ENCODE measurements around the gene KIF26A.

Gene KIF26A

DNA sequence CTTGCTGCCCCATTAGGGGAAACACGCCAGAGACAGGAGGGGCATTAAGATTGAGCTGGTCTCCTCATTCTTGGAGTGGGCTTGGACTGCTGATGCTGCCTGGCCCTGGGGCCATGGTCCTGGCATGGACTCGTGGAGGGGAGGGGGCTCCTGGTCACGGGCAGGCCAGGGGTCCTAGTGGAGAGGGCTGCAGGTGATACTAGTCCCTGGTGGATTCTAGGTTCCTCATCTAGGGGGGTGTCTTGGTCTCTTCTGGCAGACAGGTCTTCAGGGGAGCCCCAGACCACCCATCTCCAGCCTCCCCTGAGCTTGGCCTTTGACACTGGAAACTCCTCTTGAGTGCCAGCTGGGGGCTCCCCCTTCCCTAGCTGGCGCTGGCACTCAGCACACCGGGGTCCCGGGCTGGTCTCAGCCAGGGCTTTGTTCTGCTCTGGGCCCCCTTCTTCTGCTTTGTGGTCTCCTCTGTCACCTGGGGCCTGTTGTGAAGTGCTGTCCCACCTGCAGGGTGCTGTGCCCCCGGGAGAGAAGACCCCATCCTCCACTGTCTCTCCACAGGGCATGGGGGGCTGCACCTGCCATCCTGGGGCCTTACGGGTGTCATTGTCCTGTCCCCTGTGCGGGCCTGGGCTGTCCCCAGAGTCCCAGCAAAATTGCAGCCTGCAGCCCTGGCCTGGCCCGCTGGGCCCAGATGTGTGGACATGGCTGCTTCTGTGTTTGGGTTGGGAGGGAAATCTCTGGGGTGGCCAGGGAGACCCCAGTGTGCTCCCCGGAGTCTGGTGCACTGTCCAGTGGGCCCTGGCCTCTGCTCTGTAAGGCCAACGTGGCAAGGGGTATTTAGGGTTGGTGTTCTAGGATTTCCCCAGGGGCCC lies 2.3 kb downstream of the KIF26A start:
- Histone ChIP-seq H3K27ac (ENCODE audit: insufficient read depth in 1 of 2, low read depth in 1 of 2, low read length in 2 of 2, poor library complexity in 1 of 2, severe bottlenecking in 2 of 2) (no peak overlapping the region), H3K27me3 (replicated peaks in 2 of 5; ENCODE audit: control insufficient read depth in 4 of 5, insufficient read depth in 5 of 5, low read length in 4 of 5) (peaks cover 0 to 54% (median 20%) of the 10 kb centered on the region in 5 experiments), H3K4me1 (ENCODE audit: control extremely low read depth in 1 of 4, control insufficient read depth in 4 of 4, insufficient read depth in 4 of 4, low read length in 3 of 4) (peaks cover 0 to 32% (median 23%) of the 10 kb centered on the region in 4 experiments), H3K36me3 (ENCODE audit: control insufficient read depth in 4 of 4, insufficient read depth in 4 of 4, low read length in 3 of 4) (no peaks in the 10 kb centered on the region), H3K4me3 (ENCODE audit: control insufficient read depth in 1 of 7, extremely low read depth in 1 of 7, insufficient read depth in 4 of 7, low read depth in 2 of 7, low read length in 6 of 7) (no peak overlapping the region), H3K9me3 (ENCODE audit: control extremely low read depth in 1 of 5, control insufficient read depth in 4 of 5, insufficient read depth in 2 of 5, low read depth in 1 of 5, low read length in 4 of 5) (no peaks in the 10 kb centered on the region)
- ChIA-PET CTCF (interaction anchor here (0.8 to 1.7 kb wide), 4 partner anchors 43 to 483 kb away, joined by 3 to 7 read pairs (median 4); no protein-coding TSS in a partner anchor), POLR2A (no interaction called here)
- DNase-seq, result no peak
- 95% methylated on average over 10 of the region's 12 CpGs for WGBS (ENCODE audit: insufficient coverage)

GRCh38 chr14:104141621-104142091 lies 3.3 kb downstream of the KIF26A start:
- no peaks in the 10 kb centered on the region for H3K9me3 ChIP-seq (ENCODE audit: control extremely low read depth in 1 of 5, control insufficient read depth in 4 of 5, insufficient read depth in 2 of 5, low read depth in 1 of 5, low read length in 4 of 5)
- POLR2A ChIA-PET, result no interaction called here
- no peak overlapping the region for H3K4me3 ChIP-seq (ENCODE audit: control insufficient read depth in 1 of 7, extremely low read depth in 1 of 7, insufficient read depth in 4 of 7, low read depth in 2 of 7, low read length in 6 of 7)
- no peak overlapping the region for H3K27ac ChIP-seq (ENCODE audit: insufficient read depth in 1 of 2, low read depth in 1 of 2, low read length in 2 of 2, poor library complexity in 1 of 2, severe bottlenecking in 2 of 2)
- WGBS (ENCODE audit: insufficient coverage), result over 99% methylated on average over 12 of the region's 15 CpGs
- peaks cover 0 to 46% (median 17%) of the 10 kb centered on the region in 5 experiments for H3K27me3 ChIP-seq (replicated peaks in 2 of 5; ENCODE audit: control insufficient read depth in 4 of 5, insufficient read depth in 5 of 5, low read length in 4 of 5)
- H3K36me3 ChIP-seq (ENCODE audit: control insufficient read depth in 4 of 4, insufficient read depth in 4 of 4, low read length in 3 of 4), result no peaks in the 10 kb centered on the region
- CTCF ChIA-PET, result interaction anchor here (0.8 to 1.7 kb wide), 3 partner anchors 44 to 482 kb away, joined by 3 to 4 read pairs (median 3); no protein-coding TSS in a partner anchor
- no peak for DNase-seq
- peaks cover 0 to 25% (median 17%) of the 10 kb centered on the region in 4 experiments for H3K4me1 ChIP-seq (ENCODE audit: control extremely low read depth in 1 of 4, control insufficient read depth in 4 of 4, insufficient read depth in 4 of 4, low read length in 3 of 4)

DNA sequence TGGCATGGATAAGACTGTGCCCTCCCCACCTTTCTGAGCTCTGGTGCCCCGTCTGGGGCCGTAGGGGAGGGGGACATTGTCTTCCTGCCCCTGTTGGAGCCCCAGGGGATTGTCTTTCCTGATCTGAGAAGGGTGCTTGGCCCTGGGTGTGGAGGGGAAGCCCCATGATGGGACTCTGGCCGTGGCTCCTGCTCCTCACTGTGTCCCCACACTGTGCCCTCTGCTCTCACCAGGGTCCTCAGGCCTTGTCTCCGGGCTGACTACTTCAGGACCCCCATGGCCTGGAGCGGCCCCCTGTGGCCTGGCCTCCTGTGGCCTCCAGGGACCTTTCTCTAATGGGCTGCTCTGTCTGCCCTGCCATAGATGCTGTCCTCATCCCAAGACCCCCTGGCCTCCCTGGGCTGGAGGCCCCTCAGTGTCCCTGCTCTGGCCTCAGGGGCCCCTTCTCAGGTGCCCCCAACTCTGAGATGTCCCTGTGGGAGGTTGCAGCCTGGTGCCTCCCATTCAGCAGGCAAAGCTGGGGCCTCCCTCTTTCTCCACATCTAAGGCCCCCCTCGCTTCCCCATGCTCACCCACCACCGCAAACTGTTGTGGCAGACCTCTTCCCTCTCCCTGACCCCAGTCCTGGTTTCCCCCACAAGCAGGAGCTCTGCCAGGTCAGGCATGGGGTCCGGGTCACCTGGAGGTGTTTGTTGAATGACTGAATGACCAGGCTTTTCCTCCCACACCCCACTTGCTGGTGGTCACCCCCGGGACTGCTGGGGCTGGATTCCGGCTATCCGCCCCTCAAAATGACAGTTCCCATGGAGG lies 4.0 kb downstream of the KIF26A start:
- ChIA-PET POLR2A (no interaction called here), CTCF (no interaction called here)
- Histone ChIP-seq H3K27me3 (replicated peaks in 2 of 5; ENCODE audit: control insufficient read depth in 4 of 5, insufficient read depth in 5 of 5, low read length in 4 of 5) (peaks cover 0 to 39% (median 11%) of the 10 kb centered on the region in 5 experiments), H3K27ac (ENCODE audit: insufficient read depth in 1 of 2, low read depth in 1 of 2, low read length in 2 of 2, poor library complexity in 1 of 2, severe bottlenecking in 2 of 2) (no peak overlapping the region), H3K4me3 (ENCODE audit: control insufficient read depth in 1 of 7, extremely low read depth in 1 of 7, insufficient read depth in 4 of 7, low read depth in 2 of 7, low read length in 6 of 7) (no peak overlapping the region), H3K9me3 (ENCODE audit: control extremely low read depth in 1 of 5, control insufficient read depth in 4 of 5, insufficient read depth in 2 of 5, low read depth in 1 of 5, low read length in 4 of 5) (no peaks in the 10 kb centered on the region), H3K4me1 (ENCODE audit: control extremely low read depth in 1 of 4, control insufficient read depth in 4 of 4, insufficient read depth in 4 of 4, low read length in 3 of 4) (peaks cover 0 to 18% (median 11%) of the 10 kb centered on the region in 4 experiments), H3K36me3 (ENCODE audit: control insufficient read depth in 4 of 4, insufficient read depth in 4 of 4, low read length in 3 of 4) (no peaks in the 10 kb centered on the region)
- no peak for DNase-seq
- 91% methylated on average over 7 of the region's 11 CpGs for WGBS (ENCODE audit: insufficient coverage)

DNA sequence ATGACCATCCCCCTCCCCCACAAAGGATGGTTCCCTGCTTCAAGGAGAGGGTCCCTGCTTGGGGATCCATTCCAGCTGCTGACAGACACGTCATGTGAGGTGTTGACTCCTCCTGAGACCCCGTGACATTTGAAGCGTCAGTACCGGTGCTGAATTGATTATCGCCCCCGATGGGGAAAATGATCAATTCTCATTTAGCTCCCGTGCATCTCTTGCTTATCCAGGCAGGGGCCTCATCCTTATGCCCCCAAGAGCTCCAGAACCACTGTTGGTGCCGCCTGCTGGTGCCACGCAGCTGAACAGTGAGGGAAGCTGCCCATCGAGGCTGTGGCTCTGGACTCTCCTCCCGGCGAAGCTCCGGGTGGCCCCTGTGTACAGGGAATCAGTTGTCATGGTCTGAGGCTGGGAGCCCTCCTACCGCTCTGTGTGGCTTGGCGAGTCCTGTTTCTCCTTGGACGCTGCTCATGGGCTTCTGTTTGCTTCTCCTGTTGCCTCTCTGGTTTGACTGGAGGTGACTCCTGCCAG lies 4.6 kb downstream of the KIF26A start:
- no peak for DNase-seq
- Histone ChIP-seq H3K27ac (ENCODE audit: insufficient read depth in 1 of 2, low read depth in 1 of 2, low read length in 2 of 2, poor library complexity in 1 of 2, severe bottlenecking in 2 of 2) (no peak overlapping the region), H3K4me1 (ENCODE audit: control extremely low read depth in 1 of 4, control insufficient read depth in 4 of 4, insufficient read depth in 4 of 4, low read length in 3 of 4) (peaks cover 0 to 11% (median 6%) of the 10 kb centered on the region in 4 experiments), H3K27me3 (replicated peaks in 2 of 5; ENCODE audit: control insufficient read depth in 4 of 5, insufficient read depth in 5 of 5, low read length in 4 of 5) (peaks cover 0 to 32% (median 7%) of the 10 kb centered on the region in 5 experiments), H3K4me3 (ENCODE audit: control insufficient read depth in 1 of 7, extremely low read depth in 1 of 7, insufficient read depth in 4 of 7, low read depth in 2 of 7, low read length in 6 of 7) (no peak overlapping the region), H3K9me3 (ENCODE audit: control extremely low read depth in 1 of 5, control insufficient read depth in 4 of 5, insufficient read depth in 2 of 5, low read depth in 1 of 5, low read length in 4 of 5) (no peaks in the 10 kb centered on the region), H3K36me3 (ENCODE audit: control insufficient read depth in 4 of 4, insufficient read depth in 4 of 4, low read length in 3 of 4) (no peaks in the 10 kb centered on the region)
- CTCF ChIA-PET, result no interaction called here
- POLR2A ChIA-PET, result no interaction called here
- WGBS (ENCODE audit: insufficient coverage), result 94% methylated on average over 14 of the region's 16 CpGs

DNA sequence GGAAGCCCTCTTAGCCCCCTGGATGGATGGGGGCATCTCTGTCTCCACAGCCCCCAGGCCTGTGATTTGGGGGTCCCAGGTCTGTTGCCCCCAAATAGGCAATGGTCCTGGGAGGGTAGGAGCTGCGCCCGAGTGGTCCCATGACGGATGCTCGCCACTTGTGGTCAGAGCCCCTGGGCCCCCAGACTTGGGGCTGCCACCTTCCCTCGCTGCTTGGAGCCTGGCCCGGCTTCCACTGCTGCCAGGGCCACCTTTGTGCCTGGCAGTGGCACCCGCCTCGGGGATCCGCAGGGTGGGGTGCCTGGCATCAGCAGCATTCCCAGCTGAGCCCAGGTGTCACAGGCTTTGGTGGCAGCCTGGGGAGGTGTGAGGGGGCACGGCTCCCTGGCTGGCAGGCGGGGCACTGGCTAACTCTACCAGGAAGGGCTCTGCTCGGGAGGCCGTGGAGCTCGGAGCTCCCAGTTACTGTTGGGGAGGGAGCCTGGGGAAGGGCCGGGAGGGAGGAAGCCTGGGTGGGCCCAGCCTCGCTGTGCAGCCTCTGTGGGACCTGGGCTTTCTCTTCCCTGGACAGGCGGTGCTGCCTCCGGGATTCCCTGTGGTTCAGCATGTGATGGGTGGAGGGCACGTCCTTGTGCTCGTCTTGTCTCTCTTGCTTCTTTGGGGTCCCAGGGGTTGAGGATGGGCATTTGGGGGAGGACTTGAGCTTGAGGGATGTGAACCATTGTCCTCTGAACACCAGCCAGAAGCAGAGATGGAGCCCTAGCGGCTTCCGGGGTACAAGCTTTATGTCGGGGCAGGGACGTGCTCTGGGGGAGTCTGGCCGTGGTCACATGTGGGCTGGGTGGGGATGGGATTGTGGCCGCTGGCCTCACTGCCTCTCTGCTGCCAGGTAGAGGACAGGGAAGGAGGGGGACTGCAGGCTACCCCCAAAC lies 5.4 kb downstream of the KIF26A start:
- H3K9me3 ChIP-seq (ENCODE audit: control extremely low read depth in 1 of 5, control insufficient read depth in 4 of 5, insufficient read depth in 2 of 5, low read depth in 1 of 5, low read length in 4 of 5), result no peaks in the 10 kb centered on the region
- ChIA-PET POLR2A (no interaction called here), CTCF (interaction anchor here (1.4 kb wide), 1 partner anchor 23 kb away, joined by 3 read pairs; no protein-coding TSS in a partner anchor)
- H3K27me3 ChIP-seq (replicated peaks in 2 of 5; ENCODE audit: control insufficient read depth in 4 of 5, insufficient read depth in 5 of 5, low read length in 4 of 5), result peaks cover 0 to 25% (median 6%) of the 10 kb centered on the region in 5 experiments
- no peaks in the 10 kb centered on the region for H3K36me3 ChIP-seq (ENCODE audit: control insufficient read depth in 4 of 4, insufficient read depth in 4 of 4, low read length in 3 of 4)
- H3K27ac ChIP-seq (ENCODE audit: insufficient read depth in 1 of 2, low read depth in 1 of 2, low read length in 2 of 2, poor library complexity in 1 of 2, severe bottlenecking in 2 of 2), result no peak overlapping the region
- DNase-seq, result no peak
- no peak overlapping the region for H3K4me3 ChIP-seq (ENCODE audit: control insufficient read depth in 1 of 7, extremely low read depth in 1 of 7, insufficient read depth in 4 of 7, low read depth in 2 of 7, low read length in 6 of 7)
- 91% methylated on average over 22 of the region's 26 CpGs for WGBS (ENCODE audit: insufficient coverage)
- H3K4me1 ChIP-seq (ENCODE audit: control extremely low read depth in 1 of 4, control insufficient read depth in 4 of 4, insufficient read depth in 4 of 4, low read length in 3 of 4), result peaks cover 0 to 4% (median 1%) of the 10 kb centered on the region in 4 experiments

GRCh38 chr14:104144453-104144790 lies 6.0 kb downstream of the KIF26A start:
- ChIA-PET CTCF (interaction anchor here (1.4 kb wide), 1 partner anchor 23 kb away, joined by 3 read pairs; no protein-coding TSS in a partner anchor), POLR2A (no interaction called here)
- peaks cover 0 to 18% (median 3%) of the 10 kb centered on the region in 5 experiments for H3K27me3 ChIP-seq (replicated peaks in 2 of 5; ENCODE audit: control insufficient read depth in 4 of 5, insufficient read depth in 5 of 5, low read length in 4 of 5)

More at GRCh38 chr14:104144453-104144790, 6.0 kb downstream of the KIF26A start:
- Histone ChIP-seq H3K9me3 (ENCODE audit: control extremely low read depth in 1 of 5, control insufficient read depth in 4 of 5, insufficient read depth in 2 of 5, low read depth in 1 of 5, low read length in 4 of 5) (no peaks in the 10 kb centered on the region), H3K27ac (ENCODE audit: insufficient read depth in 1 of 2, low read depth in 1 of 2, low read length in 2 of 2, poor library complexity in 1 of 2, severe bottlenecking in 2 of 2) (no peak overlapping the region), H3K36me3 (ENCODE audit: control insufficient read depth in 4 of 4, insufficient read depth in 4 of 4, low read length in 3 of 4) (no peaks in the 10 kb centered on the region), H3K4me1 (ENCODE audit: control extremely low read depth in 1 of 4, control insufficient read depth in 4 of 4, insufficient read depth in 4 of 4, low read length in 3 of 4) (peaks cover 0 to 1% (median under 1%) of the 10 kb centered on the region in 4 experiments), H3K4me3 (ENCODE audit: control insufficient read depth in 1 of 7, extremely low read depth in 1 of 7, insufficient read depth in 4 of 7, low read depth in 2 of 7, low read length in 6 of 7) (no peak overlapping the region)
- 90% methylated on average over 2 of the region's 4 CpGs for WGBS (ENCODE audit: insufficient coverage)
- DNase-seq, result no peak
